ENCODE results near the gene RHOH.

The RHOH gene

GRCh38 chr4:40204507-40205258 is 7.9 kb downstream of the RHOH start:
- in situ Hi-C loops (cut with MboI; ENCODE audit: low sequenced_read_pairs), result no loop called here

- in situ Hi-C loops (cut with MboI; ENCODE audit: low sequenced_read_pairs), result no loop called here
Measured at GRCh38 chr4:40205259-40206198, 8.7 kb downstream of the RHOH start.

GRCh38 chr4:40206426-40206825 is 9.6 kb downstream of the RHOH start:
- in situ Hi-C loops (cut with MboI; ENCODE audit: low sequenced_read_pairs), result no loop called here

- in situ Hi-C loops (cut with MboI; ENCODE audit: low sequenced_read_pairs), result no loop called here
Measured at GRCh38 chr4:40209401-40209800, 12.6 kb downstream of the RHOH start.

- in situ Hi-C loops (cut with MboI; ENCODE audit: low sequenced_read_pairs), result no loop called here
Measured at GRCh38 chr4:40210776-40211175, 13.9 kb downstream of the RHOH start.

GRCh38 chr4:40211224-40212185 is 14.7 kb downstream of the RHOH start:
- in situ Hi-C loops (cut with MboI; ENCODE audit: low sequenced_read_pairs), result no loop called here

GRCh38 chr4:40212674-40213527 is 16.1 kb downstream of the RHOH start:
- in situ Hi-C loops (cut with MboI; ENCODE audit: low sequenced_read_pairs), result no loop called here

GRCh38 chr4:40214038-40214437 is 17.2 kb downstream of the RHOH start:
- in situ Hi-C loops (cut with MboI; ENCODE audit: low sequenced_read_pairs), result no loop called here

GRCh38 chr4:40214661-40215418 is 18.0 kb downstream of the RHOH start:
- in situ Hi-C loops (cut with MboI; ENCODE audit: low sequenced_read_pairs), result no loop called here

GRCh38 chr4:40216622-40217366 is 20.0 kb downstream of the RHOH start:
- in situ Hi-C loops (cut with MboI; ENCODE audit: low sequenced_read_pairs), result no loop called here

- in situ Hi-C loops (cut with MboI; ENCODE audit: low sequenced_read_pairs), result no loop called here
Measured at GRCh38 chr4:40221744-40222143, 24.9 kb downstream of the RHOH start.

- in situ Hi-C loops (cut with MboI; ENCODE audit: low sequenced_read_pairs), result no loop called here
Measured at GRCh38 chr4:40223343-40223742, 26.5 kb downstream of the RHOH start.

- in situ Hi-C loops (cut with MboI; ENCODE audit: low sequenced_read_pairs), result no loop called here
Measured at GRCh38 chr4:40224432-40224831, 27.6 kb downstream of the RHOH start.

- in situ Hi-C loops (cut with MboI; ENCODE audit: low sequenced_read_pairs), result no loop called here
Measured at GRCh38 chr4:40225497-40225896, 28.7 kb downstream of the RHOH start.

- in situ Hi-C loops (cut with MboI; ENCODE audit: low sequenced_read_pairs), result no loop called here
Measured at GRCh38 chr4:40227284-40227683, 30.5 kb downstream of the RHOH start.

- in situ Hi-C loops (cut with MboI; ENCODE audit: low sequenced_read_pairs), result no loop called here
Measured at GRCh38 chr4:40228497-40229365, 31.9 kb downstream of the RHOH start.

GRCh38 chr4:40231316-40231863 is 34.6 kb downstream of the RHOH start:
- in situ Hi-C loops (cut with MboI; ENCODE audit: low sequenced_read_pairs), result no loop called here
